Glutamatergic neuron (in vitro differentiated cells): ENCODE measurements around the gene AAGAB. TPM values are rescaled to one million over a fixed set of nuclear protein-coding genes. Genes with fewer than 3 reads are reported as not detected.

Experiments
- DNase-seq: peaks from one replicate; pipeline ENCODE4 v3.0.0; 2022
- H3K27ac Mint-ChIP-seq: one replicate; pipeline ENCODE4 v1.8.0; 2020; ENCODE audit warnings: mild to moderate bottlenecking, mixed read lengths, inconsistent platforms; ENCODE audit not compliant: unreplicated experiment
- H3K27me3 Mint-ChIP-seq: one replicate; pipeline ENCODE4 v1.8.0; 2020; ENCODE audit warnings: mild to moderate bottlenecking, moderate library complexity, mixed read lengths, inconsistent platforms; ENCODE audit not compliant: unreplicated experiment
- H3K36me3 Mint-ChIP-seq: one replicate; pipeline ENCODE4 v1.8.0; 2020; ENCODE audit warnings: mild to moderate bottlenecking, mixed read lengths, inconsistent platforms; ENCODE audit not compliant: unreplicated experiment
- H3K4me1 Mint-ChIP-seq: one replicate; pipeline ENCODE4 v1.8.0; 2020; ENCODE audit warnings: mild to moderate bottlenecking, low read depth, mixed read lengths, inconsistent platforms; ENCODE audit not compliant: unreplicated experiment
- H3K4me3 Mint-ChIP-seq: one replicate; pipeline ENCODE4 v1.8.0; 2020; ENCODE audit warnings: mild to moderate bottlenecking, mixed read lengths, inconsistent platforms; ENCODE audit not compliant: unreplicated experiment
- H3K9me3 Mint-ChIP-seq: one replicate; pipeline ENCODE4 v1.8.0; 2020; ENCODE audit warnings: mild to moderate bottlenecking, moderate library complexity, mixed read lengths, inconsistent platforms; ENCODE audit not compliant: unreplicated experiment
- CTCF ChIP-seq: fragments of 200-600 bp; sonication (generic); IDR thresholded peaks from one replicate; pipeline ENCODE4 v1.5.0; 2021; ENCODE audit not compliant: partially characterized antibody, unreplicated experiment
- total RNA-seq: library from RNA; stranded (reverse); fragmentation: NEBNext Ultra II Directional; extraction: Animal tissue kit (Norgen Biotek cat#: 25700); gene quantifications from one replicate; pipeline ENCODE4 v1.2.1, GENCODE V29; 2021; ENCODE audit not compliant: unreplicated experiment

The AAGAB gene
- total RNA-seq, 1 donor from 2014 or later = 39.9 TPM

- no peaks in the 10 kb centered on the region for H3K4me1 Mint-ChIP-seq
- DNase-seq = no peak
- no peak overlapping the region for H3K4me3 Mint-ChIP-seq
- H3K27ac Mint-ChIP-seq = no peak overlapping the region
- peaks cover 2% of the 10 kb centered on the region for H3K27me3 Mint-ChIP-seq
- no peak for TF ChIP-seq CTCF
- H3K9me3 Mint-ChIP-seq = no peaks in the 10 kb centered on the region
- H3K36me3 Mint-ChIP-seq = no peaks in the 10 kb centered on the region
Measured at GRCh38 chr15:67224889-67225288, 29.6 kb downstream of the AAGAB start.

- no peaks in the 10 kb centered on the region for H3K9me3 Mint-ChIP-seq
- H3K27ac Mint-ChIP-seq = no peak overlapping the region
- no peak overlapping the region for H3K4me3 Mint-ChIP-seq
- no peak for TF ChIP-seq CTCF
- peaks cover under 1% of the 10 kb centered on the region for H3K4me1 Mint-ChIP-seq
- H3K36me3 Mint-ChIP-seq = no peaks in the 10 kb centered on the region
- no peaks in the 10 kb centered on the region for H3K27me3 Mint-ChIP-seq
- no peak for DNase-seq
Measured at GRCh38 chr15:67219288-67219687, 35.2 kb downstream of the AAGAB start.

DNA sequence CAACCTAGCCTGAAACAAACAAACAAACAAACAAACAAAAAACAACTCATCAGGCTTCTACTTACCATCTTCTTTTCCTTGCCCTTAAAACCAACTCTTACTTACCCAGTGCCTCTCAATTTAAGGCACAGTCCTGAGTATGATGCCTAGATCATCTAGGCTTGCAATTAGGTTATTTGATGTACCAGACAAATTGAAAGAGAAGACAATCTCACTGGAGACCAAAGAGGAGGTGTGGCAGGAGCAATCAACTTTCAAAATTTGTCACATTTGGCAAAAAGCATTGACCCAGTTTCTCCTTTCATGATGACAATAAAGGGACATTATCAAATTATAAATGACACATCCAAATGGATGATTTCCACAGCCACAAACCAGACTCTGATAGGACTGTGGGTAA, 36.0 kb downstream of the AAGAB start:
- H3K27me3 Mint-ChIP-seq = no peaks in the 10 kb centered on the region
- H3K36me3 Mint-ChIP-seq = no peaks in the 10 kb centered on the region
- H3K4me1 Mint-ChIP-seq = peaks cover 1% of the 10 kb centered on the region
- no peak for DNase-seq
- H3K4me3 Mint-ChIP-seq = no peak overlapping the region
- TF ChIP-seq CTCF = no peak
- no peak overlapping the region for H3K27ac Mint-ChIP-seq
- H3K9me3 Mint-ChIP-seq = no peaks in the 10 kb centered on the region

DNA sequence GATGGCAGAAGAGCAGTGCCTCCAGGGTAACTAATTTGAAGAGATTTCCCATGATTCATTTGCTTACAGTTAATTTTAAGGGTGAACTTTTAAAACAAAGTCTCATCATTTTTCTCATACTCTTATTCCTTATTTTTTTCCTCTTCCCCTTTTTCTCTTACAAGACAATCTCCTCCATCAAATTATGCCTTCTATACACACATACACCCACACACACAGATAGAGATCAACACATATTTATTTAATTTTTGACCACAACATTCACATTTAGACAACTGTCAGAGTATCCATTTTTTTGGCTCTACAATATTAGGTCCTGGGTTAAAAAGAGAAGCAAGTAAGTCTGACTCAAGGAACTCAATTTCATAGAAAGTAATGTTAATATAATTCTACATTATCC, 37.6 kb downstream of the AAGAB start:
- H3K27ac Mint-ChIP-seq = no peak overlapping the region
- H3K4me3 Mint-ChIP-seq = no peak overlapping the region
- no peak for DNase-seq
- no peaks in the 10 kb centered on the region for H3K36me3 Mint-ChIP-seq
- no peak for TF ChIP-seq CTCF
- no peaks in the 10 kb centered on the region for H3K27me3 Mint-ChIP-seq
- peaks cover 1% of the 10 kb centered on the region for H3K4me1 Mint-ChIP-seq
- no peaks in the 10 kb centered on the region for H3K9me3 Mint-ChIP-seq

DNA sequence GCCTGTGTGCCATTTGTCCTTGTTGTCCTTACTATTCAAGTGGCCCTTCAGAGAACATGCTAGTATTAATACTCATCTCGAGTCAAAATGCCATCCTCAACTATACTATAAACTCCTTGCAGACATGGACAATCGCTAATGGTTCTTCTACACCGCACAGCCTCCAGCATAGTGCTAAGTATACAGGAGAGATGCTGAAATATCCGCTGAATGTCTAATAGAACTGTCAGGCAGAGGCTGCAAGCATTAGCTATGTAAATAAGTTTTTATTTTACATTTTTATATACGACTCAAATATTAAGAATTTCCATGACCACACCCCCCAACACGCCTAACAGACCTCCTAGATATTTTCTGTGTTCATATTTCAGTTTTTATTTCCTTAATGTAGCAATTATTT, 39.4 kb downstream of the AAGAB start:
- H3K27ac Mint-ChIP-seq = no peak overlapping the region
- no peak overlapping the region for H3K4me3 Mint-ChIP-seq
- H3K36me3 Mint-ChIP-seq = no peaks in the 10 kb centered on the region
- peaks cover 1% of the 10 kb centered on the region for H3K4me1 Mint-ChIP-seq
- H3K9me3 Mint-ChIP-seq = no peaks in the 10 kb centered on the region
- no peaks in the 10 kb centered on the region for H3K27me3 Mint-ChIP-seq
- DNase-seq = no peak
- no peak for TF ChIP-seq CTCF
